ENCODE measurements around the gene HERPUD2.

DNA sequence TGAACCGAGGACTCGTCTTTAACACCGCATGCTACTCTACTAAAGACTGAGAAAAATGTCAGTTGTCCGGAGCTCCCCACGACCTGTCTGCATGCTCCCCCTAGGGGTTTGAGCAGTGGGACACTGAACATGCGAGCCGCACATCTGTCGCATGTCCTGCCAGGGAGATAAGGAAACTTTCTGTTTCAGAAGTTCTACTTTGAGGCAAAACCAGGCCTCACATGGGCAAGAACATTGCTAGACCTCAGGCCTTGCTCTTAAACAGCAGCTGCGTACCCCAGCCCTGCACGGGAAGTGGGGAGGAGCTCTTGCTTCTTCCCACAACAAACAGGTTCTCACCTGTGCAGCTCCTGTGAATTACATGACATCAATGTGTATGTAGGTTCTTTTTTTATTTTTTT is 30.3 kb upstream of the HERPUD2 start:
- TF ChIP-seq, protein P1, sequence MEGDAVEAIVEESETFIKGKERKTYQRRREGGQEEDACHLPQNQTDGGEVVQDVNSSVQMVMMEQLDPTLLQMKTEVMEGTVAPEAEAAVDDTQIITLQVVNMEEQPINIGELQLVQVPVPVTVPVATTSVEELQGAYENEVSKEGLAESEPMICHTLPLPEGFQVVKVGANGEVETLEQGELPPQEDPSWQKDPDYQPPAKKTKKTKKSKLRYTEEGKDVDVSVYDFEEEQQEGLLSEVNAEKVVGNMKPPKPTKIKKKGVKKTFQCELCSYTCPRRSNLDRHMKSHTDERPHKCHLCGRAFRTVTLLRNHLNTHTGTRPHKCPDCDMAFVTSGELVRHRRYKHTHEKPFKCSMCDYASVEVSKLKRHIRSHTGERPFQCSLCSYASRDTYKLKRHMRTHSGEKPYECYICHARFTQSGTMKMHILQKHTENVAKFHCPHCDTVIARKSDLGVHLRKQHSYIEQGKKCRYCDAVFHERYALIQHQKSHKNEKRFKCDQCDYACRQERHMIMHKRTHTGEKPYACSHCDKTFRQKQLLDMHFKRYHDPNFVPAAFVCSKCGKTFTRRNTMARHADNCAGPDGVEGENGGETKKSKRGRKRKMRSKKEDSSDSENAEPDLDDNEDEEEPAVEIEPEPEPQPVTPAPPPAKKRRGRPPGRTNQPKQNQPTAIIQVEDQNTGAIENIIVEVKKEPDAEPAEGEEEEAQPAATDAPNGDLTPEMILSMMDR (IDR thresholded peaks at IDR 0.05; ENCODE audit: poor library complexity), result no peak
- TF ChIP-seq EZH2phosphoT487 (IDR thresholded peaks at IDR 0.05; ENCODE audit: low read depth, severe bottlenecking, unreplicated experiment) (no peak), EZH2 (IDR thresholded peaks at IDR 0.05; ENCODE audit: borderline replicate concordance) (no peak)

Measured in hepatocyte (in vitro differentiated cells).